GM21529 (cell line): ENCODE results near the gene PLEKHG4B.

Source experiments
- ATAC-seq: cut with Tn5 transposase; IDR thresholded peaks from one replicate; pipeline ENCODE4 v1.9.1; 2021; ENCODE audit not compliant: unreplicated experiment

PLEKHG4B gene

DNA sequence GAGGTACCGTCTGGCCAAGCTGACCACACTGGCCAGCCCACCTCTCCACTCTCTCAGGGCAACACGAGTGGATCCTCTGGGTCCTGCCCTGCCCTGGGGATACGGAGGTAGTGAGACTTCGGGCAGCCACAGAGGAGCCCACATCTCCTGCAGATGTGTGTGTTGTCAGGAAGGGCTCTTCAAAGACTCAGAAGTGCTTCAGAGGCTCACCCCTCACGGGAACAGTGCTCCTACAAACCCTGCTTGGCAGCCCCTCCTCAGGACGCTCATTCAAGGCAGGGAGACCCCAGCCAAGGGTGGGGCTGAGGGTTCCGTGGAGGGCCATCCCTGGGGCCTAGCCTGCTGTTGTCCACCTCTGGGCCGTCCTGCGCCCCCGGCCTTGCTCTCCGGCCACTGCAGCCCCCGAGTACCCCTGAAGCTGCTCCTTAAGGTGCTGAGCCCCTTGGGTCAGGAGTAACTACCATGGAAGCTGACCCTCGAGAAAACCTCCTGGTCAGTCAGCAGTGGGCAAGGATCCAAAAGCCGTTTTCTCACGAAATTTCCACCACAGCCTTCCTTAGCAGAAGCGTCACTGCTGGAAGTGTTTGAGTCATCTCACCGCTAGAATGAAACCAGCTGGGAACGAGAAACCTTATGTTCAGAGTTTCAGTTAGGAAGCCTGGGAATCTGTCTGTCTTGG, 76.2 kb downstream of the PLEKHG4B start:
- no peak for ATAC-seq

DNA sequence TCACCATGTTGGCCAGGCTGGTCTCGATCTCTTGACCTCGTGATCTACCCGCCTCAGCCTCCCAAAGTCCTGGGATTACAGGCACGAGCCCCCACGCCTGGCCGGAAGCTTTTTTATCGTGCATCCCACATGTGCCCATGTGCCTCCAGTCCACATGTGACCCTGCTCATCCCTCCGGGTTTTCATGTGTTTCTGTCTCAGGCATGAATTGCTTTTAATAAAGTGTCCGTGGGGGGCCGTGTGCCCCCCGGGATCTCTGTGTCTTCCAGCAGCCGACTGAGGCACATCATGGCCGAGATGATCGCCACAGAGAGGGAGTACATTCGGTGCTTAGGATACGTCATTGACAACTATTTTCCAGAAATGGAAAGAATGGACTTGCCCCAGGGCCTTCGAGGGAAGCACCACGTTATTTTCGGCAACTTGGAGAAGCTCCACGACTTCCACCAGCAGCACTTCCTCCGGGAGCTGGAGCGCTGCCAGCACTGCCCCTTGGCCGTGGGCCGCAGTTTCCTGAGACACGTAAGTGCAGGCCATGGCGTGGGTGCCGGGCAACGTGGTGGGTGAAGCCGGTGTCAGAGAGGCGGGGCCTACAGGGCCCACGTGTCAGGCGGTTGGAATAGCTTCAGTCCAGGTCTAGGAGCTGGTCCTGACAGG, 77.2 kb downstream of the PLEKHG4B start:
- no peak for ATAC-seq

- no peak for ATAC-seq
Measured at GRCh38 chr5:169728-170094, 77.7 kb downstream of the PLEKHG4B start.

- ATAC-seq = no peak
Measured at GRCh38 chr5:170971-171800, 79.2 kb downstream of the PLEKHG4B start.

- ATAC-seq = no peak
Measured at GRCh38 chr5:171801-172331, 79.9 kb downstream of the PLEKHG4B start.

GRCh38 chr5:172421-172820, 80.5 kb downstream of the PLEKHG4B start:
- ATAC-seq = no peak

DNA sequence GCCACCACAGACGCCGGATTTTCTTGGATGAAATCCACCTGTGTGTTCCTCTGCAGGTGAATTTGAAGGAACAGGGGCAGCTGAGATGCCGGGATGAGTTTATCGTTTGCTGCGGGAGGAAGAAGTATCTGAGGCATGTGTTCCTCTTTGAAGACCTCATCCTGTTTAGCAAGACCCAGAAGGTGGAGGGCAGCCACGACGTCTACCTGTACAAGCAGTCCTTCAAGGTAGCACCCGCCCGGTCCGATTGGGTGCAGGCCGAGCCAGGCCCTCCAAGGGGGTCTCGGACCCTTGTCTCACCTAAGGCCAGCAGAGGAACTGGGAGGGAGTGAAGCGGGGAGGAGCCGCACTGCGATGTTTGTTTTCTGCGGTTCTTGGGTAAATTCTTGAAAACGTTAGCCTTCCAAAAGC, 80.9 kb downstream of the PLEKHG4B start:
- no peak for ATAC-seq

- ATAC-seq = no peak
Measured at GRCh38 chr5:173392-174290, 81.7 kb downstream of the PLEKHG4B start.

GRCh38 chr5:174291-174600, 82.3 kb downstream of the PLEKHG4B start:
- no peak for ATAC-seq

DNA sequence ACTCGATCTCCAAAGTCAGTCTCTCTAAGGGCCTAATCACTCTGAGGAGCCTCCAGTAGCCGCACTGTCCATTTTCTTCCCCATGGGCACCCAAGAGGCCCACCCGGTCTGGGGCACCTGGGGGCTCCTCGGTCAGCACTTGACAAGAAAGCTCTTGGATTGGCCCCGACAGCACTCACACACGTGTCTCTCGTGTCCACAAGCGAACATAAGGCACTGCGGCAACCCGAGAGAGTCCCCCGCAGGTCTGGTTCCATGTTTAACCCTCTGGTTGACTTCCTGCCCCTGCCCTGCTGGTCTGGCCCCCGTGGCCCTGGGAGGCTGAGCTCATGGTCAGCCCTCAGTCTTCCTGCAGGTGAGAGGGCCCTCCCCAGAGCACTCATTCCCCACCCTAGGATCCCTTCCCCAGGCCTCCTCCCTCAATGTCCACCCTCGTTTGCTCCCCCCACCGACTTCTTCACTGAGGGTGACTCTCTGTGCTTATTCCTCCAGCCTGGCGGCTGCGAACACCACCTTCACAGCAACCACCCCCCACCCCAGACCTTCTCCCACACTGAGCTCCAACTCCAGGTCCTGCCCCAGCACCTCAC, 83.0 kb downstream of the PLEKHG4B start:
- no peak for ATAC-seq

DNA sequence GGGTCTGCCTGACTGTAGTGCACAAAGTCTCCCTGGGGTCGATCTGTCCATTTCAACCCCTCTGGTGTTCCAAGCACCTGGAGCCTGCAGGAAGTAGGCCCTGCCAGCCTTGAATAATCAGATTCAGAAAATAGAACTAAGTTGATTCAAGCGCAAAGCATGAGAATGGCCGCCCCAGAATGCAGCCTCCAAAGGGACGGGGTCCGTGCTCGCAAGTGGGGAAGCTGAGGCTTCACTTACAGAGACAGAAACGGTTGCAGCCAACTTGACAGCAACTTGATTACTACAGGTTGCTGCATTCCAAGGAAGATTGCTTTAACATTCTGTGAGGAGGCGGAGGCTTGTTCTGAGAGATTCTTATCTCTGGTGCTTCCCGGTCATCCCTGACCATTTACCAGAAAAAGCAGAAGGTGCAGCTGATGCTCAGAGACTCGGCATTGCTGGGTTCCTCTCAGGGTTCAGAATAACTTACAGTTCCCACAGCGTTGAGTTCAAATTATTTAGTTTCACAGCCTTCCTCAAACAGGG, 84.4 kb downstream of the PLEKHG4B start:
- no peak for ATAC-seq

GRCh38 chr5:178110-178509, 86.1 kb downstream of the PLEKHG4B start:
- ATAC-seq = no peak

GRCh38 chr5:179401-179800, 87.4 kb downstream of the PLEKHG4B start:
- no peak for ATAC-seq

DNA sequence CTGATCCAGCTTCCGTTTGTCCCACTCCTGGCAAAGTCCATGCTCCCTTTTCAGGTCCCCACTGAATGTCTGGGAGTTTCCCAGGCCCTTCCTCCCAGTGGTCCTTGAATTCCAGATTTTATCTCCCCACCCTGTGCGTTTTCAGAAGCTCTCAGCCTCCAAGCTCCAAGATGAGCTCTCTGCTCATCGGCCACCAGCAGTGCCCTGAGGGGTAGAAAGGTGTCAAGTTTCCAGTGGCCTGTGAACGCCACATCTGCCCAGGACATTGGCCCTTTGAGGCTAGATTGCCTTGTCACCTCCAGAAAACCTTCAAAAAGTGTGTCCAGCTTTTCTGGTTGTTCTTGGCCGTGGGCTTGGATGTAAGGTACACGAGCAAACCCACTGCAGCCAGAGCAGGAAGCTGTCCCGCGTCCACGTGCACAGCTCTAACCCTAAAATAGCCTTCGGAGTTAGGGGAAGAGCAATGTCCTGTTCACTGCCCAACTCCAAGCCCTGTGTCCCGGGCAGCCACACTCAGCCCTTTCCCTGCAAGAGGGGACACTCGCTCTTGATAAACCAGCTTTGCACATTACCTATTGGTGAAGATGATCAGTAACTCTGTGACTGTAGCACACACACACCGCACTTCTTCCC, 88.4 kb downstream of the PLEKHG4B start:
- ATAC-seq = no peak

- ATAC-seq = no peak
Measured at GRCh38 chr5:181160-181559, 89.2 kb downstream of the PLEKHG4B start.

- ATAC-seq = no peak
Measured at GRCh38 chr5:181566-181965, 89.6 kb downstream of the PLEKHG4B start.

GRCh38 chr5:182126-182525, 90.2 kb downstream of the PLEKHG4B start:
- ATAC-seq = no peak

DNA sequence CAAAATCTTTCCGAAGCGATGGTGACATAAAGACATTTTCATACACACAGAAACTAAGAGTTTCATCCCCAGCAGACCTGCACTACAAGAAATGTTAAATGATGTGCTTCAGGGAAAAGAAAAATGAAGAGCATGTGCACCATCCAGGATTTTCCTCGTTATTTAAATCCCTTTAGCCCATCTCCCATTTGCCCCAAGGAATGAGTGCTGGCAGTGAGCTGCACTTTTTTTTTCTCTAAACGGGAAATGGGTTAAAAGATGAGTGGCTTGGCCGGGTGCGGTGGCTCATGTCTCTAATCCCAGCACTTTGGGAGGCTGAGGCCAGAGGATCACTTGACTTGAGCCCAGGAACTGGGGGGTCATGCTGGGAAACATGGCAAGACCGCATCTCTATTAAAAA, 92.5 kb downstream of the PLEKHG4B start:
- ATAC-seq = no peak

DNA sequence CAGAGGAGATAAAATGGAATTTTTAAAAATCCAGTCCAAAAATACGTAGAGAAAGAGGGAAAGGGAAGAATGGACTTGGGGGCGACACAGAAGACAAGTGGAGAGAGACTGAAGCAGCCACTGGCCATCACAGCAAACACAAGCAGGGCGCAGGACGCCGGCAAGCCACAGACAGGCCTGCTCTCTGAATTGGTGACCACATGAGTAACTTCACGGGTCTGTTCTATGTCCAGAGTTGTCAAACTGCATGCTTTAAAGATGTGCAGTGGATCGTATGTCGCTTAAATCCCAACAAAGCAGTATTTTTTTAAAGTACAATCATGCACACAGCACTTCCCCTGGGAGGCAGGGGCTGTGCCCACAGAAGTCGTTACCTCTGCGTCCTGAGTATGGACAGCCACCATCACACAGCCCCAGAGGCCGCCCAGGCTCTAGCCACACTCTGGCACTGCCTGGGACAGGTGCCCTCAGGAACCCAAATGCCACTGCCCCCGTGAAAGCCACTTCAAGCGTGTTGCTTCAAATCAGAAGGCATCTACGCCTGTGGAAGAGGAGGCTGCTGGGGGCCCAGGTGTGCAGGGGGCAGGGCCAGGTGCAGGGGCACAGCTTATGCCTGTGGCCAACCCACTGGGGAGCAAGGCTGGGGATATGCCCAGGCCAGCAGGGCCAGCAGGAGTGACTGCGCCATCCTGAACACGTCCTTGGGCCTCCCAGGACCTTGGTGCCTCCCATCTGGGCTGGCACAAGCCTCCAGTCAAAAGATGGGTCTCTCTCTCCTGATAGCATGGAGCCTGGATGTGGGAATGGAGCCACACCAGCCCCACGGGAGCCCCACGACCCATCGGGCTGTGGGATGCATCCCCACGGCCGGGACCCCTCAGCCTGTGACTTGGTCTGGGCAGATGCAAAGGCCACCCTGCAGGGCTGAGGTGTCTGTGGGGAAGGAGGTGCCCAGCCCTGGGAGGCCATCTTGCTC, 93.4 kb downstream of the PLEKHG4B start:
- no peak for ATAC-seq
